ENCODE measurements around the gene RAPSN. TPM values are rescaled to one million over a fixed set of nuclear protein-coding genes. Genes with fewer than 3 reads are reported as not detected.

The RAPSN gene
- total and polyA plus RNA-seq, 2 donors (not counting 1 experiment from before 2014, with no cell fraction given), result 0.17 TPM; not detected in 1

DNA sequence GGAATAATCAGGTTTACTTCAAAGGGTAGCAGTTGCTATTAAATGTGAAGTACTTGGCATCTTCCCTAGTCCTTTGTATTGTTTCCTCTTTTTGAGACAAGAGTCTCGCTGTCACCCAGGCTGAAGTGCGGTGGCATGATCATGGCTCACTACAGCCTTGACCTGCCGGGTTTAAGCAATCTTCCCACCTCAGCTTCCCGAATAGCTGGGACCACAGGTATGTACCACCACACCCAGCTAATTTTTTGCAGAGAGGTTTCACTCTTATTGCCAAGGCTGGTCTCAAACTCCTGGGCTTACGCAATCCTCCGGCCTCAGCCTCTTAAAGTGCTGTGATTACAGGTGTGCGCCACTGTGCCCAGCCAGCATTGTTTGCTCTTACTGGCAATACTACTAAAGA, 36.2 kb upstream of the RAPSN start:
- H3K36me3 ChIP-seq (ENCODE audit: control insufficient read depth, insufficient read depth, low read length), result peaks cover 11% of the 10 kb centered on the region
- no peaks in the 10 kb centered on the region for H3K27me3 ChIP-seq (ENCODE audit: control insufficient read depth, insufficient read depth, low read length)
- no peak overlapping the region for H3K9ac ChIP-seq (ENCODE audit: insufficient read depth, low read length)
- no peak for DNase-seq (ENCODE audit: low read depth in 2 of 2)
- no peaks in the 10 kb centered on the region for H4K20me1 ChIP-seq (ENCODE audit: control insufficient read depth, extremely low read depth, insufficient read depth, low read length)
- H3K4me2 ChIP-seq (ENCODE audit: extremely low read depth, insufficient read depth, low read length), result no peak overlapping the region
- H3K4me3 ChIP-seq (replicated peaks in 1 of 4; ENCODE audit: control extremely low read depth in 1 of 4, insufficient read depth in 1 of 4, low read depth in 3 of 4, low read length in 4 of 4), result no peak overlapping the region
- TF ChIP-seq, protein P1, sequence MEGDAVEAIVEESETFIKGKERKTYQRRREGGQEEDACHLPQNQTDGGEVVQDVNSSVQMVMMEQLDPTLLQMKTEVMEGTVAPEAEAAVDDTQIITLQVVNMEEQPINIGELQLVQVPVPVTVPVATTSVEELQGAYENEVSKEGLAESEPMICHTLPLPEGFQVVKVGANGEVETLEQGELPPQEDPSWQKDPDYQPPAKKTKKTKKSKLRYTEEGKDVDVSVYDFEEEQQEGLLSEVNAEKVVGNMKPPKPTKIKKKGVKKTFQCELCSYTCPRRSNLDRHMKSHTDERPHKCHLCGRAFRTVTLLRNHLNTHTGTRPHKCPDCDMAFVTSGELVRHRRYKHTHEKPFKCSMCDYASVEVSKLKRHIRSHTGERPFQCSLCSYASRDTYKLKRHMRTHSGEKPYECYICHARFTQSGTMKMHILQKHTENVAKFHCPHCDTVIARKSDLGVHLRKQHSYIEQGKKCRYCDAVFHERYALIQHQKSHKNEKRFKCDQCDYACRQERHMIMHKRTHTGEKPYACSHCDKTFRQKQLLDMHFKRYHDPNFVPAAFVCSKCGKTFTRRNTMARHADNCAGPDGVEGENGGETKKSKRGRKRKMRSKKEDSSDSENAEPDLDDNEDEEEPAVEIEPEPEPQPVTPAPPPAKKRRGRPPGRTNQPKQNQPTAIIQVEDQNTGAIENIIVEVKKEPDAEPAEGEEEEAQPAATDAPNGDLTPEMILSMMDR (conservative IDR thresholded peaks at IDR 0.05 in 1 of 2, IDR thresholded peaks at IDR 0.05 in 1 of 2; ENCODE audit: low read depth in 1 of 2, low read length in 2 of 2), result no peak
- no peak for TF ChIP-seq EZH2 (IDR thresholded peaks at IDR 0.05; ENCODE audit: low read length, missing control alignments)
- H2AFZ ChIP-seq (ENCODE audit: low read length), result no peak overlapping the region
- peaks cover 2% of the 10 kb centered on the region for H3K4me1 ChIP-seq (ENCODE audit: control insufficient read depth, extremely low read depth, insufficient read depth, low read length)
- no peaks in the 10 kb centered on the region for H3K9me3 ChIP-seq (ENCODE audit: control insufficient read depth, insufficient read depth, low read depth, low read length)
- H3K79me2 ChIP-seq (ENCODE audit: control insufficient read depth, insufficient read depth, low read length), result peaks cover 12% of the 10 kb centered on the region
- no peak overlapping the region for H3K27ac ChIP-seq (ENCODE audit: insufficient read depth, low read length)

DNA sequence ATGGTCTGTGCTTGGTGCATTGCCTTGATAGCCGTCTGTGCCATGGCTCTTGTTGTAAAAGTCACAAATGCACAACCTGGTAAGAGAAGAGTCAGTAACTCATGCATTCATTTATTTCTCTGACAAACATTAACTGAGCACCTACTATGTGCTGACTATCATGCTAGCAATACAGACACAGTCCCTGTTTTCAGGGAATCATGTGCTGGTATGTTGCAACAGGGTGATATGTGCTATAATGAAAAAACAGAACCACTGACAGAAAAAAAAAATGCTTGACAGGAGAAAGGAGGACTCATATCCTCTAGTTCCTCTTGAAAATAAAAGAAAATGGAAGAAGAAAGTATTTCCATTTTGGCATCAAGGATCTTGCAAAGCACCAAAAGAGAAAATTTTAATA, 34.5 kb upstream of the RAPSN start:
- H3K9ac ChIP-seq (ENCODE audit: insufficient read depth, low read length), result no peak overlapping the region
- H3K36me3 ChIP-seq (ENCODE audit: control insufficient read depth, insufficient read depth, low read length), result peaks cover 13% of the 10 kb centered on the region
- TF ChIP-seq, protein P1 (conservative IDR thresholded peaks at IDR 0.05 in 1 of 2, IDR thresholded peaks at IDR 0.05 in 1 of 2; ENCODE audit: low read depth in 1 of 2, low read length in 2 of 2), result no peak
- no peak for TF ChIP-seq EZH2 (IDR thresholded peaks at IDR 0.05; ENCODE audit: low read length, missing control alignments)
- no peak overlapping the region for H3K4me2 ChIP-seq (ENCODE audit: extremely low read depth, insufficient read depth, low read length)
- H2AFZ ChIP-seq (ENCODE audit: low read length), result no peak overlapping the region
- H3K27ac ChIP-seq (ENCODE audit: insufficient read depth, low read length), result no peak overlapping the region
- no peaks in the 10 kb centered on the region for H3K4me1 ChIP-seq (ENCODE audit: control insufficient read depth, extremely low read depth, insufficient read depth, low read length)
- no peaks in the 10 kb centered on the region for H3K27me3 ChIP-seq (ENCODE audit: control insufficient read depth, insufficient read depth, low read length)
- H3K79me2 ChIP-seq (ENCODE audit: control insufficient read depth, insufficient read depth, low read length), result peaks cover 5% of the 10 kb centered on the region
- H3K9me3 ChIP-seq (ENCODE audit: control insufficient read depth, insufficient read depth, low read depth, low read length), result no peaks in the 10 kb centered on the region
- no peak for DNase-seq (ENCODE audit: low read depth in 2 of 2)
- H3K4me3 ChIP-seq (replicated peaks in 1 of 4; ENCODE audit: control extremely low read depth in 1 of 4, insufficient read depth in 1 of 4, low read depth in 3 of 4, low read length in 4 of 4), result no peak overlapping the region
- no peaks in the 10 kb centered on the region for H4K20me1 ChIP-seq (ENCODE audit: control insufficient read depth, extremely low read depth, insufficient read depth, low read length)

DNA sequence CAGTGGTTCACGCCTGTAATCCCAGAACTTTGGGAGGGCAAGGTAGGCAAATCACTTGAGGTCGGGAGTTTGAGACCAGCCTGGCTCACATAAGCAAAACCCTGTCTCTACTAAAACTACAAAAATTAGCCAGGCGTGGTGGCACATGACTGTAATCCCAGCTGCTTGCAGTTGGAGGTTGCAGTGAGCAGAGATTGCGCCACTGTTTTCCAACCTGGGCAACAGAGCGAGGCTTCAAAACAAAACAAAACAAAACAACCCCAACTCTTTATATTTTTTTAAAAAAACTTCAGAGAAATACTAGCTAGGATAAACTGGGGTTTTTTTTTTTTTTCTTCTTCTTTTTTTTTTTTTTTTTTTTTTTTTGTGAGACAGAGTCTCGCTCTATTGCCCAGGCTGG, 31.8 kb upstream of the RAPSN start:
- Histone ChIP-seq H3K27ac (ENCODE audit: insufficient read depth, low read length) (no peak overlapping the region), H3K4me1 (ENCODE audit: control insufficient read depth, extremely low read depth, insufficient read depth, low read length) (no peaks in the 10 kb centered on the region), H3K36me3 (ENCODE audit: control insufficient read depth, insufficient read depth, low read length) (peaks cover 12% of the 10 kb centered on the region), H4K20me1 (ENCODE audit: control insufficient read depth, extremely low read depth, insufficient read depth, low read length) (no peaks in the 10 kb centered on the region), H3K9me3 (ENCODE audit: control insufficient read depth, insufficient read depth, low read depth, low read length) (no peaks in the 10 kb centered on the region), H3K4me3 (replicated peaks in 1 of 4; ENCODE audit: control extremely low read depth in 1 of 4, insufficient read depth in 1 of 4, low read depth in 3 of 4, low read length in 4 of 4) (no peak overlapping the region), H3K9ac (ENCODE audit: insufficient read depth, low read length) (no peak overlapping the region), H3K4me2 (ENCODE audit: extremely low read depth, insufficient read depth, low read length) (no peak overlapping the region), H3K79me2 (ENCODE audit: control insufficient read depth, insufficient read depth, low read length) (peaks cover 2% of the 10 kb centered on the region), H3K27me3 (ENCODE audit: control insufficient read depth, insufficient read depth, low read length) (no peaks in the 10 kb centered on the region), H2AFZ (ENCODE audit: low read length) (no peak overlapping the region)
- TF ChIP-seq, protein P1 (conservative IDR thresholded peaks at IDR 0.05 in 1 of 2, IDR thresholded peaks at IDR 0.05 in 1 of 2; ENCODE audit: low read depth in 1 of 2, low read length in 2 of 2), result no peak
- TF ChIP-seq EZH2 (IDR thresholded peaks at IDR 0.05; ENCODE audit: low read length, missing control alignments), result no peak
- no peak for DNase-seq (ENCODE audit: low read depth in 2 of 2)

All from fibroblast of lung (primary cell).